Gastroesophageal sphincter (tissue), 4 donors: ENCODE measurements around the gene CCDC57. TPM values are rescaled to one million over a fixed set of nuclear protein-coding genes. Genes with fewer than 3 reads are reported as not detected.

Experiments used
- ATAC-seq: fragments of 150-250 bp; one replicate; pipeline ENCODE4 v1.9.1; 2016; ENCODE audit warnings: mild to moderate bottlenecking, moderate library complexity
- H3K27ac ChIP-seq, 4 donors: fragments of 200-600 bp; sonication (generic) in 3 of 4; 1 replicate in 3 of 4; 2 replicates in 1 of 4; pipeline ENCODE4 v1.5.1; 2016 to 2019
- H3K27me3 ChIP-seq: fragments of 200-600 bp; sonication (generic); one replicate; pipeline ENCODE4 v1.5.1; 2019
- H3K36me3 ChIP-seq, 2 donors: fragments of 200-600 bp; sonication (generic); one replicate each; pipeline ENCODE4 v1.5.1; 2019; ENCODE audit warnings: control low read depth in 1 of 2
- H3K4me1 ChIP-seq, 3 donors: fragments of 200-600 bp; sonication (generic); 1 replicate in 2 of 3; 2 replicates in 1 of 3; pipeline ENCODE4 v1.5.1; 2016 to 2019; ENCODE audit warnings: control low read depth in 2 of 3
- H3K4me3 ChIP-seq, 2 donors: fragments of 200-600 bp; sonication (generic); one replicate each; pipeline ENCODE4 v1.5.1; 2019; ENCODE audit warnings: mild to moderate bottlenecking in 1 of 2, moderate library complexity in 1 of 2
- H3K9me3 ChIP-seq, 3 donors: fragments of 200-600 bp; sonication (generic); one replicate each; pipeline ENCODE4 v1.5.1; 2017 to 2019; ENCODE audit warnings: control low read depth in 2 of 3
- EP300 ChIP-seq: sonication (generic); formaldehyde crosslinking; IDR thresholded peaks from one replicate; pipeline ENCODE4 v1.6.1; 2017; ENCODE audit warnings: antibody characterized with exemption, mild to moderate bottlenecking
- POLR2A ChIP-seq, 2 donors: fragments of 450-650 bp; IDR thresholded peaks; one replicate each; pipeline ENCODE4 v1.6.1; 2017; ENCODE audit warnings: antibody characterized with exemption in 2 of 2, mild to moderate bottlenecking in 2 of 2, moderate library complexity in 1 of 2
- POLR2AphosphoS5 ChIP-seq: sonication (generic); formaldehyde crosslinking; IDR thresholded peaks from one replicate; pipeline ENCODE4 v1.6.1; 2017; ENCODE audit warnings: antibody characterized with exemption
- WGBS, 2 donors: methylation state at CpG; one replicate each; pipeline ENCODE4 v1.1.5; 2018; ENCODE audit warnings: low coverage in 1 of 2; 5-methylcytosine and 5-hydroxymethylcytosine counted together
- total RNA-seq, 4 donors: library from RNA; depleted of rRNA; stranded (reverse); fragments of >200 nt; gene quantifications; one replicate each; pipeline ENCODE4 v1.1.0, GENCODE V29; 2016
- TF ChIP-seq, protein P1 (sequence below), 4 experiments: fragments of 200-600 bp in 2 of 4; fragments of 450-650 bp in 2 of 4; sonication (generic) in 1 of 4; IDR thresholded peaks; one replicate each; pipeline ENCODE4 v1.5.1; 2017 to 2019; ENCODE audit warnings: antibody characterized with exemption in 4 of 4, mild to moderate bottlenecking in 2 of 4, moderate library complexity in 2 of 4

CCDC57 gene
- total RNA-seq, 4 donors from 2014 or later = 6.5 to 28.2 (median 16.2) TPM

DNA sequence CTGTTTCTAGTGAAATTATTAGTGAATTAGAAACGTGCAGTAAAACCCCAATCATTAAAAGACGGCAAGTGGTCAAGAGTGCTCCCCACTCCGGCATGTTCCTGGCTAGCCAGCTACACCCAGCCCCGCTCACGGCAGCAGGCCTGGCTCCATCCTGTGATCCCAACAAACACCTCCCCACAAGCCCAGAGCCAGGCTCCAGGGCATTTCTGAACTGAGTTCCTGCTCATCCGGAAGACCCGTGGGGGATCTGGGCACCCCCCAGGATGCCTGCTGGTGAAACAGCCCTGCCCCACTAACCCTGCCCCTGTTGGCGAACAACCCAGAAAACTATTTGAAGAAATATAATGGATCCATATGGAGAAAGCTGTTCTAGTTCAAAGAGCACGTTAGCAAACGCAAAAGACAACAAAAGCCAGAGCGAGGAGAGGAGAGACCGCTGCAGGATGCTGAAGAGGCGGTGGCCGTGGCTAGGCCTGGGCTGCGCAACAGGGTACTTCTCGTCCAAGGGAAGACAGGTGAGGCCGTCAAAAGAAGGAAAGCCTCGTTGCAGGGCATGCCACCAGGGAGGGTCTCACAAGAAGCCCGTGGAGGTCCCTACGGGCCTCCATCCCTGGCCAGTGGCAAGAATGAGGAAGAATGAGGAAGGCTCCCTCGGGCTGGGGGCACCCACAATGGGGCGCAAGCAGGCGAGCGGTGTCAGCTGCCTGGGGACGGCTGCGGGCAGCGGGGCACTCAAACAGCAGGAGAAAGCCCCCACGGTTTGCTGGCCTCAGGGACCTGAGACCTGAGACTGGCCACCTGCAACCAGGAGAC, 35.4 kb upstream of the CCDC57 start:
- no peak for ATAC-seq
- H3K4me1 ChIP-seq = peaks cover 0 to 80% (median 31%) of the 10 kb centered on the region in 3 donors
- peak overlapping the region in 3 of 4 donors; percentile 83 to 88 (median 86) for H3K27ac ChIP-seq
- peaks cover 0 to 97% of the 10 kb centered on the region in 2 donors for H3K36me3 ChIP-seq
- H3K27me3 ChIP-seq = no peaks in the 10 kb centered on the region
- TF ChIP-seq EP300 (no peak), POLR2A (IDR thresholded peaks at IDR 0.05) (no peak), POLR2AphosphoS5 (no peak)
- TF ChIP-seq, protein P1, sequence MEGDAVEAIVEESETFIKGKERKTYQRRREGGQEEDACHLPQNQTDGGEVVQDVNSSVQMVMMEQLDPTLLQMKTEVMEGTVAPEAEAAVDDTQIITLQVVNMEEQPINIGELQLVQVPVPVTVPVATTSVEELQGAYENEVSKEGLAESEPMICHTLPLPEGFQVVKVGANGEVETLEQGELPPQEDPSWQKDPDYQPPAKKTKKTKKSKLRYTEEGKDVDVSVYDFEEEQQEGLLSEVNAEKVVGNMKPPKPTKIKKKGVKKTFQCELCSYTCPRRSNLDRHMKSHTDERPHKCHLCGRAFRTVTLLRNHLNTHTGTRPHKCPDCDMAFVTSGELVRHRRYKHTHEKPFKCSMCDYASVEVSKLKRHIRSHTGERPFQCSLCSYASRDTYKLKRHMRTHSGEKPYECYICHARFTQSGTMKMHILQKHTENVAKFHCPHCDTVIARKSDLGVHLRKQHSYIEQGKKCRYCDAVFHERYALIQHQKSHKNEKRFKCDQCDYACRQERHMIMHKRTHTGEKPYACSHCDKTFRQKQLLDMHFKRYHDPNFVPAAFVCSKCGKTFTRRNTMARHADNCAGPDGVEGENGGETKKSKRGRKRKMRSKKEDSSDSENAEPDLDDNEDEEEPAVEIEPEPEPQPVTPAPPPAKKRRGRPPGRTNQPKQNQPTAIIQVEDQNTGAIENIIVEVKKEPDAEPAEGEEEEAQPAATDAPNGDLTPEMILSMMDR (IDR thresholded peaks at IDR 0.05) = no peak
- 63 to 64% methylated on average over 5 to 16 of the region's 28 CpGs for WGBS, 2 donors
- no peak overlapping the region for H3K4me3 ChIP-seq
- H3K9me3 ChIP-seq = no peaks in the 10 kb centered on the region

DNA sequence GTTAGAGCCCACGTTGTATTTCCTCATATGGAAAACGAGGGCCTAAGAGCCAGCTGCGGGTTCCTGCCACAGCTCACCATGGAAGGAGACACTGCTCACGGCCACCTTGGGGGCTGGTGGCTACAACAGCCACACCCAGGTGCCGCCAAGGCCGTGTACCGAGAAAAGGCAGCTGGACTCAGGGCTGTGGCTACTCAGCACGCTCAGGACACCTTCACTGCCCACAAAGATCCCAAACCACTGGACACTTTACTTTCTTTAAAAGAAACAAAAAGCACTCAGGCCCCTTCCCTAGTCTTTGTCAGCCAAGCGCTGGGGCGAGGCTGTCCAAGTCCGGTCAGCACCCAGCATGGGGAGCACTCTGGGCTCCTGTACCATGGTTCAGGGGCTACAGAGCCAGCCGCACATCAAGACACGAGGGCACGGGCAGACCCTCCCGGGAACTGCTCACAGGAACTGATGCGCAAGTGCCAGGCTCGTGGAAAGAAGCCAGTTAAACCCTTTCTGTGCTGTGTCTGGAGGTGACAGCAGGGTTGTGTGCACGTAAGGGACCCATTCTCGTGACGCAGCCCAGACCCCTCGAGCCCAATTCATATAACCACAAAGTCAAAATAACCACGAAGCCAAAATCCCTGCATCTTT, 34.7 kb upstream of the CCDC57 start:
- ATAC-seq = no peak
- no peaks in the 10 kb centered on the region for H3K27me3 ChIP-seq
- H3K27ac ChIP-seq = peak overlapping the region; percentile 1 to 88 (median 84)
- H3K36me3 ChIP-seq = peaks cover 0 to 94% of the 10 kb centered on the region in 2 donors
- peaks cover 3 to 88% (median 38%) of the 10 kb centered on the region in 3 donors for H3K4me1 ChIP-seq
- no peaks in the 10 kb centered on the region for H3K9me3 ChIP-seq
- 33% methylated on average over 17 of the region's 22 CpGs; no CpG with 5 or more reads in 1 of the 2 donors for WGBS, 2 donors
- H3K4me3 ChIP-seq = no peak overlapping the region
- TF ChIP-seq POLR2AphosphoS5 (no peak), EP300 (no peak), POLR2A (IDR thresholded peaks at IDR 0.05) (no peak)
- TF ChIP-seq, protein P1 (IDR thresholded peaks at IDR 0.05) = no peak

DNA sequence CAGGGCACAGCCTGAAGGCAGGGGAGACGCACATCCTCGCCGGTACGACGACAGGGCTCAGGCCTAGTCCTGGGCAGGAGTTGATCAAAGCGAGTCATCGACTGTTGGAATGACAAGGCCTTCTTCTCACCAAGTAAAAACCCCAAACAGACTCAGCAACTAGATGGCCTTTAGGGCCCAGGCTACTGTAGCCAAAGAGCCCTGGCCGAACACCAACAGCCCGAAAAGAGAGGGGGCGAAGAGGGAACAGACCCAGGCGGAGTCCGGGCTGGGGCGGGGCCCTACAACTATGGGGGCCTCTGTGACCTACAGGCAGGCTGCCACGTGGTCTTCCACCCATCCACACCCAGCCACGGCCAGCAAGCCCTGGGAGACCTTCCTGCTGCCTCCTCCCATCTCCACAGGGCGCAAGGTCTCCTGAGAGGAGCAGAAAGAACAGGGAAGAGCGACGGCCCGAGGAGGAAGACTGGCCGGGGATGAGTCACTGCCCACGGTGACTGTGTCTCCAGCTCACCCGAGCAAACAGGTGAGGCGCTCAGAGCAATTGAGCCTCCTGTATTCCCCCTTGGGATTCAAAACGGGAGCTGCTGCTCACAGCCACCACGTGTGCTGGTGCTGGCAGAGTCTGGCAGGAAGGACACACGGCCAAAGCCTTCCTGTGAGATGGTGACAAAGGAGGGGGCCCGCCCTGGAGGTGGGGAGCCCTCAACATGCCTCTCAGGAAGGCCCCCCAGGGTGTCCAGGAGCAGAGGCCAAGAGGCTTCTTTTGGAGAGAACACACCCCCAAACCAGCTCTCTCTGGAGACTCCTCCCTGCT, 33.9 kb upstream of the CCDC57 start:
- H3K36me3 ChIP-seq = peaks cover 0 to 86% of the 10 kb centered on the region in 2 donors

DNA sequence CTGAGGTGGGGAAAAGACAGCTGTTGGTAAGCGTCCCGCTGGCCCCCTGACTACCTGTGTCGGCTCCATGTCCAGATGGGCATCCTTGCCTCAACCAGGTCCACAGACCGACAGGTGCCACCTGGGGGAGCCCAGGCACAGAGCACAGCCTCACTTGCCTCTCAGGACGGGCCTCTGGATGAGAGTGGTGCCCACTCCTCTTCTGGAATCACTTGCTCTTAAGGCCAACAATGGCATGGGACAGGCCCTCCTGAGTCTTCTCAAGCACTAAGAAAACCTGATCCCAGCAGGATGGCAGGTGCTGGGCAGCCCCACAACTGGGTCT, 33.4 kb upstream of the CCDC57 start:
- ATAC-seq = no peak
- Histone ChIP-seq H3K27ac (peak overlapping the region; percentile 1 to 88 (median 84)), H3K36me3 (peaks cover 0 to 81% of the 10 kb centered on the region in 2 donors), H3K4me3 (no peak overlapping the region), H3K27me3 (no peaks in the 10 kb centered on the region), H3K4me1 (peaks cover 10 to 99% (median 50%) of the 10 kb centered on the region in 3 donors), H3K9me3 (no peaks in the 10 kb centered on the region)
- WGBS, 2 donors = no CpG with 5 or more reads among the region's 5 CpGs
- TF ChIP-seq EP300 (no peak), POLR2AphosphoS5 (no peak), POLR2A (IDR thresholded peaks at IDR 0.05) (no peak)
- TF ChIP-seq, protein P1 (IDR thresholded peaks at IDR 0.05) = no peak

More for the DNA sequence above, 33.9 kb upstream of the CCDC57 start:
- Histone ChIP-seq H3K9me3 (no peaks in the 10 kb centered on the region), H3K4me1 (peaks cover 8 to 95% (median 45%) of the 10 kb centered on the region in 3 donors), H3K27ac (peak overlapping the region; percentile 1 to 88 (median 84)), H3K27me3 (no peaks in the 10 kb centered on the region), H3K4me3 (no peak overlapping the region)
- ATAC-seq = peak; percentile 36
- 0% methylated on average over 4 of the region's 27 CpGs; no CpG with 5 or more reads in 1 of the 2 donors for WGBS, 2 donors
- TF ChIP-seq, protein P1 (IDR thresholded peaks at IDR 0.05) = no peak
- no peak for TF ChIP-seq EP300
- TF ChIP-seq POLR2AphosphoS5 = peak; percentile 4
- no peak for TF ChIP-seq POLR2A (IDR thresholded peaks at IDR 0.05)
